Measurements from ENCODE around the gene SPATA18.

Gene SPATA18

GRCh38 chr4:52093466-52093865 is 42.4 kb downstream of the SPATA18 start:
- DNase-seq (ENCODE audit: low read depth), result no peak
- no peak for TF ChIP-seq CTCF (IDR thresholded peaks at IDR 0.05; ENCODE audit: insufficient read depth, low read depth, low read length, missing control alignments)
- H3K4me3 ChIP-seq (ENCODE audit: low read depth, low read length), result no peak overlapping the region

GRCh38 chr4:52094376-52095145 is 43.5 kb downstream of the SPATA18 start:
- no peak for DNase-seq (ENCODE audit: low read depth)
- TF ChIP-seq CTCF (IDR thresholded peaks at IDR 0.05; ENCODE audit: insufficient read depth, low read depth, low read length, missing control alignments), result no peak
- H3K4me3 ChIP-seq (ENCODE audit: low read depth, low read length), result no peak overlapping the region

- TF ChIP-seq CTCF (IDR thresholded peaks at IDR 0.05; ENCODE audit: insufficient read depth, low read depth, low read length, missing control alignments), result no peak
- DNase-seq (ENCODE audit: low read depth), result no peak
- H3K4me3 ChIP-seq (ENCODE audit: low read depth, low read length), result no peak overlapping the region
Observed at GRCh38 chr4:52095374-52095773, 44.3 kb downstream of the SPATA18 start.

- DNase-seq (ENCODE audit: low read depth), result no peak
- no peak for TF ChIP-seq CTCF (IDR thresholded peaks at IDR 0.05; ENCODE audit: insufficient read depth, low read depth, low read length, missing control alignments)
Observed at GRCh38 chr4:52096048-52096447, 44.9 kb downstream of the SPATA18 start.

GRCh38 chr4:52098618-52099017 is 47.5 kb downstream of the SPATA18 start:
- DNase-seq (ENCODE audit: low read depth), result no peak
- TF ChIP-seq CTCF (IDR thresholded peaks at IDR 0.05; ENCODE audit: insufficient read depth, low read depth, low read length, missing control alignments), result no peak
- no peak overlapping the region for H3K4me3 ChIP-seq (ENCODE audit: low read depth, low read length)

More at GRCh38 chr4:52096048-52096447, 44.9 kb downstream of the SPATA18 start:
- H3K4me3 ChIP-seq (ENCODE audit: low read depth, low read length), result no peak overlapping the region

- DNase-seq (ENCODE audit: low read depth), result no peak
- no peak overlapping the region for H3K4me3 ChIP-seq (ENCODE audit: low read depth, low read length)
- TF ChIP-seq CTCF (IDR thresholded peaks at IDR 0.05; ENCODE audit: insufficient read depth, low read depth, low read length, missing control alignments), result no peak
Observed at GRCh38 chr4:52099860-52100461, 48.9 kb downstream of the SPATA18 start.

Measured in GM12865 (cell line).